Measurements from ENCODE around the gene VPS37C. TPM values are rescaled to one million over a fixed set of nuclear protein-coding genes. Genes with fewer than 3 reads are reported as not detected.

The VPS37C gene
- total and polyA plus RNA-seq, 3 experiments from 2014 or later: 1.3 to 10.3 (median 8.4) TPM

DNA sequence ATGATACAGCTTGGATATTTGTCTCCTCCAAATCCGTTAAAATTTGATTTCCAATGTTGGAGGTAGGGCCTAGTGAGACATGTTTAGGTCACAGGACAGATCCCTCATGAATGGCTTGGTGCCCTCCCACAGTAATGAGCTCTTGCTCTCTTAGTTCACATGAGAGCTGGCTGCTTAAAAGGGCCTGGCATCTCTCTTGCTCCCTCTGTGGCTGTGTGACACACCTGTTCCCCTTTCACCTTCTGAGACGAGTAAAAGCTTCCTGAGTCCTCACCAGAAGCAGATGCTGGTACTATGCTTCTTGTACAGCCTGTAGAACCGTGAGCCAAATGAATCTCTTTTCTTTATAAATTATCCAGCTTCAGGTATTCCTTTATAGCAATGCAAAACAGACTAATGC, 3.5 kb downstream of the VPS37C start:
- peak overlapping the region in 1 of 7 donors; percentile 69 for H3K4me3 Mint-ChIP-seq
- peaks cover 16% of the 10 kb centered on the region for H3K4me1 ChIP-seq (ENCODE audit: insufficient read depth, low read length)
- H3K4me3 ChIP-seq (ENCODE audit: low read length): no peak overlapping the region
- no peak overlapping the region for H3K27ac ChIP-seq (ENCODE audit: low read depth, low read length)
- DNase-seq: no peak
- peaks cover 18 to 25% (median 20%) of the 10 kb centered on the region in 3 donors for H3K36me3 Mint-ChIP-seq
- H3K9me3 Mint-ChIP-seq: peaks cover 6 to 19% (median 16%) of the 10 kb centered on the region in 5 donors
- peaks cover 6% of the 10 kb centered on the region for H3K9me3 ChIP-seq (ENCODE audit: low read length)
- peaks cover 0 to 2% of the 10 kb centered on the region in 2 donors for H3K27me3 Mint-ChIP-seq
- H3K4me1 Mint-ChIP-seq: peaks cover 17 to 41% (median 28%) of the 10 kb centered on the region in 3 donors
- H3K36me3 ChIP-seq (ENCODE audit: insufficient read depth, low read length): no peaks in the 10 kb centered on the region
- peak overlapping the region in 4 of 8 donors; percentile 18 to 69 (median 44) for H3K27ac Mint-ChIP-seq
- H3K27me3 ChIP-seq (ENCODE audit: insufficient read depth, low read length, poor library complexity, severe bottlenecking): no peaks in the 10 kb centered on the region
- ChIA-PET POLR2A (no interaction called here), CTCF (interaction anchor here (0.7 to 1.1 kb wide), 2 partner anchors 29 to 228 kb away, joined by 3 to 4 read pairs; no protein-coding TSS in a partner anchor)

DNA sequence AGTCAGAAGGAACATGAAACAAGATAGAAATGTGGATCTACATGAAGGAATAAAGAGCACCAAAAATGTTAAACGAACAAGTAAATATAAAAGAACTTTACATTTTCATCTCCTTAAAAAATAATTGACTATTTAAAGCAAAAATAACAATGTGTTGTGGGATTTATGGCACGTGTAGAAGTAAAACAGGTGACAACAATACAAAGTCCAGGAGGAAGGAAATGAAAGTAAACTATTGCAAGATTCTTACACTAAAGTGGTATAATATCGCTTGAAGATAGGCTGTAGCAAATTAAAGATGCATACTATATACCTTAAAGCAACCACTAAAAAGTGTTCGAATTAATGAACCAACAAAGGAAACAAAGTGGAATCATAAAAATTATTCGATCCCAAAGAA, 5.5 kb downstream of the VPS37C start:
- Mint-ChIP-seq H3K27ac (peak overlapping the region in 1 of 8 donors; percentile 35), H3K36me3 (peaks cover 18 to 25% (median 20%) of the 10 kb centered on the region in 3 donors), H3K9me3 (peaks cover 6 to 19% (median 16%) of the 10 kb centered on the region in 5 donors), H3K4me1 (peaks cover 5 to 27% (median 17%) of the 10 kb centered on the region in 3 donors), H3K4me3 (no peak overlapping the region), H3K27me3 (peaks cover 0 to 1% of the 10 kb centered on the region in 2 donors)
- POLR2A ChIA-PET: no interaction called here
- no peak for DNase-seq
- Histone ChIP-seq H3K36me3 (ENCODE audit: insufficient read depth, low read length) (no peaks in the 10 kb centered on the region), H3K27ac (ENCODE audit: low read depth, low read length) (no peak overlapping the region), H3K4me3 (ENCODE audit: low read length) (no peak overlapping the region), H3K9me3 (ENCODE audit: low read length) (peaks cover 6% of the 10 kb centered on the region), H3K27me3 (ENCODE audit: insufficient read depth, low read length, poor library complexity, severe bottlenecking) (no peaks in the 10 kb centered on the region), H3K4me1 (ENCODE audit: insufficient read depth, low read length) (peaks cover 8% of the 10 kb centered on the region)
- CTCF ChIA-PET: no interaction called here

DNA sequence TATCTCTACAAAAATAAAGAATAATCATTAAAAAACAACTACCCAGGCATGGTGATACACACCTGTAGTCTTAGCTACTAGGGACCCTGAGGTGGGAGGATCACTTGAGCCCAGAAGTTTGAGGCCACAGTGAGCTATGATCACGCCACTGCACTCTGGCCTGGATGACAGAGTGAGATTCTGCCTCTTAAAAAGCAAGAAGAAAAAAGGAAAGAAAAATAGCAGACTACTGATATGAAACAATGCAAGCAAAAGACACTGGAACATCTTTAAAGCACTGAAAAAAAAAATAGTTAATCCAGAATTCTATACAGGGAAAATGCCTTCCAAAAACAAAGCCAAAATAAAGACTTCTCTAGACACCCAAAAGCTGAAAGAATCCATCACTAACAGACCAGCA, 5.9 kb downstream of the VPS37C start:
- H3K27ac Mint-ChIP-seq: no peak overlapping the region

DNA sequence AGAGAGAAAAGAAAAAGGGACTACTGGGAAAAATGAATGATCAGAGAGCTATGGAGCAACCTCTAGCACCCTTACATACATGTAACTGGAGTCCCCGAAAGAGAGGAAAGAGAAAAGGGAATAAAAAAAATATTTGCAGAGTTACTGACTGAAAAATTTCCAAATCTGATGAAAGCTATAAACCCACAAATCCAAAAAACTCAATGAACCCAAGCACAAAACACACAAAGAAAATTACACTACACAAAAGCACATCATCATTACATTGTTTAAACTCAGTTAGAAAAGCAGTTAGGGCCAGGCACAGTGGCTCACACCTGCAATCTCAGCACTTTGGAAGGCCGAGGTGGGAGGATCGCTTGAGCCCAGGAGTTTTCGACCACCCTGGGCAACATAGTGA, 6.7 kb downstream of the VPS37C start:
- POLR2A ChIA-PET: no interaction called here

More for the DNA sequence above, 5.9 kb downstream of the VPS37C start:
- Mint-ChIP-seq H3K36me3 (peaks cover 18 to 25% (median 20%) of the 10 kb centered on the region in 3 donors), H3K27me3 (peaks cover 0 to 1% of the 10 kb centered on the region in 2 donors), H3K4me1 (peaks cover 3 to 23% (median 13%) of the 10 kb centered on the region in 3 donors), H3K4me3 (no peak overlapping the region), H3K9me3 (peaks cover 6 to 19% (median 16%) of the 10 kb centered on the region in 5 donors)
- ChIA-PET POLR2A (no interaction called here), CTCF (no interaction called here)
- Histone ChIP-seq H3K4me1 (ENCODE audit: insufficient read depth, low read length) (peaks cover 4% of the 10 kb centered on the region), H3K36me3 (ENCODE audit: insufficient read depth, low read length) (no peaks in the 10 kb centered on the region), H3K27me3 (ENCODE audit: insufficient read depth, low read length, poor library complexity, severe bottlenecking) (no peaks in the 10 kb centered on the region), H3K4me3 (ENCODE audit: low read length) (no peak overlapping the region), H3K27ac (ENCODE audit: low read depth, low read length) (no peak overlapping the region), H3K9me3 (ENCODE audit: low read length) (peaks cover 6% of the 10 kb centered on the region)
- DNase-seq: no peak

DNA sequence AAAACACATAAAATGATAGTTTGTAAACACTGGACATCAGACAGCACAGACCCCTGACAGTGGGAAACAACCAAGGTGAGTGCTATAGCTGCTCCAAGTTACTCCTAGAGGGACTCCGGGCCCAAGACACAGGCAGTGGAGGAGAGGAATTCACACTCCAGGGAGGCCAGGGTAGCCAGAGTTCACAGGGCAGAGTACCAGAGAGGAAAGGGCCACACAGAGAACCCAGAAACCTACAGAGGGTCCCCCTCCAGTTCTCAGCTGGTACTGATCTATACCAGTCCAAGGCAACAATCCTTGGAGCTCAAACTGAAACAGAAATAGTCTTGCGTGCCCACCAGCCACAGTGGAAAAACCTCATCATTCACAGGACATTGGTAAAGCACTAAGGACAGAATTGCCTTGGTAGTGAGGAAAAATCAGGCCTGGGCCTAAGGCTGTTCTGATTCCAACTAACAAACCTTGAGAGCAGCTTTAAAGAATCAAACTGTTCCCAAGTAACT, 7.6 kb downstream of the VPS37C start:
- Mint-ChIP-seq H3K4me1 (peaks cover 0 to 9% (median 3%) of the 10 kb centered on the region in 3 donors), H3K27me3 (no peaks in the 10 kb centered on the region), H3K4me3 (no peak overlapping the region), H3K36me3 (peaks cover 18 to 25% (median 20%) of the 10 kb centered on the region in 3 donors), H3K9me3 (peaks cover 6 to 19% (median 16%) of the 10 kb centered on the region in 5 donors), H3K27ac (no peak overlapping the region)
- Histone ChIP-seq H3K36me3 (ENCODE audit: insufficient read depth, low read length) (no peaks in the 10 kb centered on the region), H3K27ac (ENCODE audit: low read depth, low read length) (no peak overlapping the region), H3K4me3 (ENCODE audit: low read length) (no peak overlapping the region), H3K4me1 (ENCODE audit: insufficient read depth, low read length) (no peaks in the 10 kb centered on the region), H3K9me3 (ENCODE audit: low read length) (peaks cover 6% of the 10 kb centered on the region), H3K27me3 (ENCODE audit: insufficient read depth, low read length, poor library complexity, severe bottlenecking) (no peaks in the 10 kb centered on the region)
- POLR2A ChIA-PET: no interaction called here
- CTCF ChIA-PET: interaction anchor here (0.7 to 0.9 kb wide), 2 partner anchors 25 to 256 kb away, joined by 3 read pairs; no protein-coding TSS in a partner anchor
- DNase-seq: no peak

More for the DNA sequence above, 6.7 kb downstream of the VPS37C start:
- Mint-ChIP-seq H3K36me3 (peaks cover 18 to 25% (median 20%) of the 10 kb centered on the region in 3 donors), H3K4me1 (peaks cover 0 to 16% (median 6%) of the 10 kb centered on the region in 3 donors), H3K4me3 (no peak overlapping the region), H3K27ac (no peak overlapping the region), H3K27me3 (no peaks in the 10 kb centered on the region), H3K9me3 (peaks cover 6 to 19% (median 16%) of the 10 kb centered on the region in 5 donors)
- Histone ChIP-seq H3K36me3 (ENCODE audit: insufficient read depth, low read length) (no peaks in the 10 kb centered on the region), H3K4me3 (ENCODE audit: low read length) (no peak overlapping the region), H3K4me1 (ENCODE audit: insufficient read depth, low read length) (no peaks in the 10 kb centered on the region), H3K9me3 (ENCODE audit: low read length) (peaks cover 6% of the 10 kb centered on the region), H3K27me3 (ENCODE audit: insufficient read depth, low read length, poor library complexity, severe bottlenecking) (no peaks in the 10 kb centered on the region), H3K27ac (ENCODE audit: low read depth, low read length) (no peak overlapping the region)
- CTCF ChIA-PET: no interaction called here
- no peak for DNase-seq

DNA sequence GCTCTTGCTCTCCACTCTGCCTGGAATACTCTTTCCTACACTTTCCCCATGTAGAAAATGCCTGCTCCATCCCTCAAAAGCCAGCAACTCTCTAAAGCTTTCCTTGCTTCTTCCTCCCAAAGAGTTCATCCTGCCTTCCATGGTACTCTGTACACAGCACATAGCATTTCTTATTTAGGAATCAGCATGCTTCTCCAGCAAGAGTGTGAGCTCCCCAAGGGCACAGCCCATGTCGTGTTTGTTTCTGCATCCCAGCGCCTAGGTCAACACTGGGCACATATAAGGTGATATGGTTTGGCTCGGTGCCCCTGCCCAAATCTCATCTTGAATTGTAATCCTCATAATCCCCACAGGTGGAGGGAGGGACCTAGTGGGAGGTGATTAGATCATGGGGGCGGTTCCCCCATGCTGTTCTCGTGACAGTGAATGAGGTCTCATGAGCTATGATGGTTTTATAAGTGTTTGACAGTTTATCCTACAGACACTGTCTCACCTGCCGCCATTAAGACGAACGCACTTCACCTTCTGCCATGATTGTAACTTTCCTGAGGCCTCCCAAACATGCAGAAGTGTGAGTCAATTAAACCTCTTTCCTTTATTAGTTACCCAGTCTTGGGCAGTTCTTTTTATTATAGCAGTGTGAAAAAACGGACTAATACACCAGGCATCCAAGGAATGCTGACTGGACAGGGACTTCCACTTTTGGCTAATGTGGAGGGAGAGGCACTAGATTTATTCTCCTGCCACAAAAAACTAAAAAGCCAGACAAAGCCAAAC, 8.2 kb downstream of the VPS37C start:
- Mint-ChIP-seq H3K36me3 (peaks cover 18 to 25% (median 20%) of the 10 kb centered on the region in 3 donors), H3K4me1 (peaks cover 0 to 5% (median 0%) of the 10 kb centered on the region in 3 donors), H3K27me3 (no peaks in the 10 kb centered on the region), H3K27ac (peak overlapping the region in 1 of 8 donors; percentile 54), H3K4me3 (no peak overlapping the region), H3K9me3 (peaks cover 6 to 19% (median 16%) of the 10 kb centered on the region in 5 donors)
- Histone ChIP-seq H3K27ac (ENCODE audit: low read depth, low read length) (no peak overlapping the region), H3K9me3 (ENCODE audit: low read length) (peaks cover 6% of the 10 kb centered on the region), H3K4me3 (ENCODE audit: low read length) (no peak overlapping the region), H3K27me3 (ENCODE audit: insufficient read depth, low read length, poor library complexity, severe bottlenecking) (no peaks in the 10 kb centered on the region), H3K36me3 (ENCODE audit: insufficient read depth, low read length) (no peaks in the 10 kb centered on the region), H3K4me1 (ENCODE audit: insufficient read depth, low read length) (no peaks in the 10 kb centered on the region)
- ChIA-PET CTCF (interaction anchor here (0.7 to 0.9 kb wide), 2 partner anchors 24 to 255 kb away, joined by 3 read pairs; no protein-coding TSS in a partner anchor), POLR2A (no interaction called here)
- no peak for DNase-seq

DNA sequence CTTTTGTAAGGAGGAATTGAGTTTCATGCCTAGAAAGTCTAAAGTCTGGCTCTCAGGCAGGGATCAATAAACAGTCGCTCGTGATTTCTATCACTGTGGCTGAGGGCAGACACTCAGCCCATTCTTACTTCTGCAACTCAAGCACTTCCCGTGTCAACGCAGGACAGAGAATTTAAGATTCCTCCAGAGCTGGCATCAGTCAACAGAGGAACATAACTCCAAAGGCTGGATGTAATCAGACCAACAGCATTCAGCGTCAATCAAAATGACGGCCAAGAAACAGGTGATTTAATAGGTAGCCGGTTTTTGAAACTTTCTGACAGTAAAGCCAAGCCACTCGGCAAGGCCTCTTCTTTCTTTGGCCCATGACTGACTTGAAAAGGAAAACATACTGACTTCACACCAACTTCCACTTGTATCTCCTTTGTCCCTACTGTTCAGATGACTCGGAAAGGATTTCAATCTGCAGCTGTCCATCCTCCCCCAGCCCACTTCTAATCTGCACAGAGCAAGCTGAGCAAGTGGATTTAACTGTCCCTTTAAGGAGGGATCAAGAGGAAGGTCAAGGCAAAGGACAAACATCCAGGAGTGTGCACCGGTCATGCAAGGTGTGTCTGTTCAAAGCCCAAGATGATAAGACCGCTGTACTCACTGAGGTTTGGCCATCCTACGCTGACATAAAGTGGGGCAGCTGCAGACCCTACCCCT, 9.5 kb downstream of the VPS37C start:
- ChIA-PET POLR2A (no interaction called here), CTCF (interaction anchor here (1.6 kb wide), 1 partner anchor 14 kb away, joined by 5 read pairs; no protein-coding TSS in a partner anchor)
- H3K36me3 ChIP-seq (ENCODE audit: insufficient read depth, low read length): no peaks in the 10 kb centered on the region
- Mint-ChIP-seq H3K36me3 (peaks cover 16 to 23% (median 18%) of the 10 kb centered on the region in 3 donors), H3K27me3 (no peaks in the 10 kb centered on the region), H3K27ac (peak overlapping the region in 2 of 8 donors; percentile 12 to 87), H3K4me3 (no peak overlapping the region), H3K9me3 (peaks cover 6 to 19% (median 14%) of the 10 kb centered on the region in 5 donors), H3K4me1 (peaks cover 4 to 12% (median 5%) of the 10 kb centered on the region in 3 donors)
- H3K4me3 ChIP-seq (ENCODE audit: low read length): no peak overlapping the region
- peaks cover 3% of the 10 kb centered on the region for H3K4me1 ChIP-seq (ENCODE audit: insufficient read depth, low read length)
- H3K27me3 ChIP-seq (ENCODE audit: insufficient read depth, low read length, poor library complexity, severe bottlenecking): no peaks in the 10 kb centered on the region
- H3K9me3 ChIP-seq (ENCODE audit: low read length): peaks cover 6% of the 10 kb centered on the region
- no peak for DNase-seq
- H3K27ac ChIP-seq (ENCODE audit: low read depth, low read length): no peak overlapping the region
